OCI-LY3 (cell line): ENCODE results near the gene TMEM26.

Source experiments
- H2AFZ ChIP-seq: fragments of 200-600, 300-600 bp; shearing (Covaris generic); 2 replicates; pipeline ENCODE4 v1.6.0; 2014; ENCODE audit warnings: antibody characterized with exemption, low read depth, low read length
- H3K27ac ChIP-seq: fragments of 200-600, 300-600 bp; sonication (generic); 2 replicates; pipeline ENCODE4 v1.5.1; 2014; ENCODE audit warnings: mild to moderate bottlenecking, low read length, moderate library complexity, mixed read lengths
- H3K27me3 ChIP-seq: fragments of 200-600, 300-600 bp; sonication (generic); 2 replicates; pipeline ENCODE4 v1.6.1; 2014; ENCODE audit warnings: low read depth, low read length, mixed read lengths
- H3K36me3 ChIP-seq: fragments of 200-600, 300-600 bp; sonication (generic); replicated peaks from 2 replicates; pipeline ENCODE3; 2014; ENCODE audit warnings: low read depth, low read length, mixed read lengths
- H3K4me1 ChIP-seq: fragments of 300-600, 200-600 bp; sonication (generic); 2 replicates; pipeline ENCODE4 v1.6.1; 2014; ENCODE audit warnings: low read length, mixed read lengths
- H3K4me2 ChIP-seq: fragments of 200-600, 300-600 bp; sonication (generic); 2 replicates; pipeline ENCODE4 v1.6.1; 2014; ENCODE audit warnings: low read length, mixed read lengths
- H3K4me3 ChIP-seq: fragments of 300-600, 200-600 bp; sonication (generic); 2 replicates; pipeline ENCODE4 v1.5.1; 2014; ENCODE audit warnings: antibody characterized with exemption, mild to moderate bottlenecking, low read length, moderate library complexity
- H3K79me2 ChIP-seq: fragments of 300-600, 200-600 bp; shearing (Covaris generic); 2 replicates; pipeline ENCODE4 v1.6.1; 2014; ENCODE audit warnings: mild to moderate bottlenecking, low read length, mixed read lengths
- H3K9ac ChIP-seq: fragments of 300-600, 200-600 bp; shearing (Covaris generic); 2 replicates; pipeline ENCODE4 v1.6.0; 2014; ENCODE audit warnings: mild to moderate bottlenecking, low read length, moderate library complexity
- H3K9me3 ChIP-seq: fragments of 200-600, 300-600 bp; shearing (Covaris generic); 2 replicates; pipeline ENCODE4 v1.6.1; 2014; ENCODE audit warnings: low read length, mixed read lengths; ENCODE audit not compliant: insufficient read depth
- H4K20me1 ChIP-seq: fragments of 200-600, 300-600 bp; sonication (generic); 2 replicates; pipeline ENCODE4 v1.6.1; 2016; ENCODE audit warnings: low read length, mixed read lengths; ENCODE audit not compliant: insufficient read depth
- EZH2phosphoT487 ChIP-seq: fragments of 200-600 bp; shearing (Covaris generic); IDR thresholded peaks from 2 replicates; pipeline ENCODE4 v1.6.1; 2018; ENCODE audit warnings: antibody characterized with exemption, mixed run types, low read depth
- TF ChIP-seq, protein P1 (sequence below): fragments of 200-600, 300-600 bp; sonication (generic); IDR thresholded peaks from 2 replicates; pipeline ENCODE4 v1.5.1; 2014; ENCODE audit warnings: antibody characterized with exemption, low read length, low read depth

The TMEM26 gene

GRCh38 chr10:61486738-61487396 lies 33.7 kb upstream of the TMEM26 start:
- Histone ChIP-seq H3K4me1 (no peaks in the 10 kb centered on the region), H3K27ac (no peak overlapping the region), H3K36me3 (no peaks in the 10 kb centered on the region), H2AFZ (no peak overlapping the region), H3K4me2 (no peak overlapping the region), H4K20me1 (no peaks in the 10 kb centered on the region), H3K9ac (no peak overlapping the region), H3K27me3 (no peaks in the 10 kb centered on the region), H3K9me3 (no peaks in the 10 kb centered on the region), H3K79me2 (no peaks in the 10 kb centered on the region), H3K4me3 (no peak overlapping the region)
- TF ChIP-seq, protein P1, sequence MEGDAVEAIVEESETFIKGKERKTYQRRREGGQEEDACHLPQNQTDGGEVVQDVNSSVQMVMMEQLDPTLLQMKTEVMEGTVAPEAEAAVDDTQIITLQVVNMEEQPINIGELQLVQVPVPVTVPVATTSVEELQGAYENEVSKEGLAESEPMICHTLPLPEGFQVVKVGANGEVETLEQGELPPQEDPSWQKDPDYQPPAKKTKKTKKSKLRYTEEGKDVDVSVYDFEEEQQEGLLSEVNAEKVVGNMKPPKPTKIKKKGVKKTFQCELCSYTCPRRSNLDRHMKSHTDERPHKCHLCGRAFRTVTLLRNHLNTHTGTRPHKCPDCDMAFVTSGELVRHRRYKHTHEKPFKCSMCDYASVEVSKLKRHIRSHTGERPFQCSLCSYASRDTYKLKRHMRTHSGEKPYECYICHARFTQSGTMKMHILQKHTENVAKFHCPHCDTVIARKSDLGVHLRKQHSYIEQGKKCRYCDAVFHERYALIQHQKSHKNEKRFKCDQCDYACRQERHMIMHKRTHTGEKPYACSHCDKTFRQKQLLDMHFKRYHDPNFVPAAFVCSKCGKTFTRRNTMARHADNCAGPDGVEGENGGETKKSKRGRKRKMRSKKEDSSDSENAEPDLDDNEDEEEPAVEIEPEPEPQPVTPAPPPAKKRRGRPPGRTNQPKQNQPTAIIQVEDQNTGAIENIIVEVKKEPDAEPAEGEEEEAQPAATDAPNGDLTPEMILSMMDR, result no peak
- no peak for TF ChIP-seq EZH2phosphoT487

DNA sequence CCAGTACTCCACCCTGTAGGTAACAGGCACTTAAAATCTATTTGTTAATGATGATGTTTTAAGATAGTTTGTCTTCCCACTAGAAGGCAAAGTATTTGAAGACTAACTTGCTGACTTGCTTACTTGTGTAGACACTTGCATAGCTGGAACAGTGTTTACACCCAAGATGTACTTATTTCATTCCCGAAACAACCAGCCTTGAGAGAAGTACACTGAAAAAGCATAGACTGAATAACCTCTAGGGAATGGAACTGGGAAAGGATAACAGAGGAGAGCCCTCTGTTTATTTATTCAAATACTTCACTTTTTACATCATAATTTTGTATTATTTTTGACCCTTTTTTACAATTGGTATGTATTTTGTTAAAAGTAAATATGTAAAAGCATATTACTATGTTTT lies 33.1 kb upstream of the TMEM26 start:
- Histone ChIP-seq H3K79me2 (no peaks in the 10 kb centered on the region), H3K4me1 (no peaks in the 10 kb centered on the region), H4K20me1 (no peaks in the 10 kb centered on the region), H3K4me2 (no peak overlapping the region), H3K4me3 (no peak overlapping the region), H3K27ac (no peak overlapping the region), H3K27me3 (no peaks in the 10 kb centered on the region), H3K36me3 (no peaks in the 10 kb centered on the region), H3K9me3 (no peaks in the 10 kb centered on the region), H3K9ac (no peak overlapping the region), H2AFZ (no peak overlapping the region)
- TF ChIP-seq EZH2phosphoT487, result no peak
- TF ChIP-seq, protein P1, result no peak

- Histone ChIP-seq H2AFZ (no peak overlapping the region), H4K20me1 (no peaks in the 10 kb centered on the region), H3K4me1 (no peaks in the 10 kb centered on the region), H3K9me3 (no peaks in the 10 kb centered on the region), H3K79me2 (no peaks in the 10 kb centered on the region), H3K4me3 (no peak overlapping the region), H3K9ac (no peak overlapping the region), H3K27me3 (no peaks in the 10 kb centered on the region), H3K36me3 (no peaks in the 10 kb centered on the region), H3K27ac (no peak overlapping the region), H3K4me2 (no peak overlapping the region)
- TF ChIP-seq, protein P1, result no peak
- no peak for TF ChIP-seq EZH2phosphoT487
These were observed 28.4 kb upstream of the TMEM26 start for GRCh38 chr10:61481597-61481996.

GRCh38 chr10:61480208-61480607 lies 27.0 kb upstream of the TMEM26 start:
- H3K4me1 ChIP-seq, result no peaks in the 10 kb centered on the region
- no peaks in the 10 kb centered on the region for H3K27me3 ChIP-seq
- H3K79me2 ChIP-seq, result no peaks in the 10 kb centered on the region
- TF ChIP-seq, protein P1, result no peak
- TF ChIP-seq EZH2phosphoT487, result no peak
- no peaks in the 10 kb centered on the region for H3K9me3 ChIP-seq
- no peak overlapping the region for H3K4me3 ChIP-seq
- no peak overlapping the region for H3K4me2 ChIP-seq
- H3K27ac ChIP-seq, result no peak overlapping the region
- no peak overlapping the region for H2AFZ ChIP-seq
- no peaks in the 10 kb centered on the region for H3K36me3 ChIP-seq
- H4K20me1 ChIP-seq, result no peaks in the 10 kb centered on the region
- H3K9ac ChIP-seq, result no peak overlapping the region
